ENCODE measurements around the gene CTIF.
"Not testable (repeated sequence)": the region's sequence is repeated elsewhere in the genome, so short reads cannot be mapped to it uniquely, and the experiment has no call there.

Gene CTIF

DNA sequence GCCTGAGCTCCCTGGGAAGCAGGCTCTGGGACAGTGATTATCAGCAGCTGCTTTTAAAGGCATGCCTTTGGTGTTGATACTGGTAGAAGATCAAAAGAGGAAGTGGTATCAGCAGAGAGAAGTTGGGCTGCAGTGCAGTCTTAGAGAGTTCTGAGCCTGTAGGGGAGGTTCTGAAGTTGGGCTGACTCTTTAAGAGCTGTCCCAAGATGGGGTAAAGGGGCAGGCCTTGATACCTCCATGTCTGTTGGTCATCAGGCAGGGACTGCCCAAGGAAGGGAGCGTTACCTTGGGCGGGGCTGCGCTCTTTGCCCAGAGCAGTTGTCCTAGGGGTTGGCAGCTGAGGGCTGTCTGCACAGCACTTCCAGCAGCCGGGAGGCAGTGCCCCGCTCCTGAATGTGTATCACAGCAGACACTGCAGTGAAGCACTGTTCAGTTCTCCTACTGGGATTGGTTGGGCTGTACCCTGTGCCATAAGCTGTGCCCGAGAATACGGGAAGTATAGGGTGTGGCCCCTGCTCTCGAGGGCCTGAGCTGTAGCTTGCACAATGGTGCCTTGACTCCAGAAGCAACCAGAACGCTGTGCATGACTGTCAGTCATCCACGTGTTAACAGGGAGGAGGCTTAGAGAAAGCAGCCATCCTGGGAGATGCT lies 177.0 kb downstream of the CTIF start:
- DNase-seq, result no peak

DNA sequence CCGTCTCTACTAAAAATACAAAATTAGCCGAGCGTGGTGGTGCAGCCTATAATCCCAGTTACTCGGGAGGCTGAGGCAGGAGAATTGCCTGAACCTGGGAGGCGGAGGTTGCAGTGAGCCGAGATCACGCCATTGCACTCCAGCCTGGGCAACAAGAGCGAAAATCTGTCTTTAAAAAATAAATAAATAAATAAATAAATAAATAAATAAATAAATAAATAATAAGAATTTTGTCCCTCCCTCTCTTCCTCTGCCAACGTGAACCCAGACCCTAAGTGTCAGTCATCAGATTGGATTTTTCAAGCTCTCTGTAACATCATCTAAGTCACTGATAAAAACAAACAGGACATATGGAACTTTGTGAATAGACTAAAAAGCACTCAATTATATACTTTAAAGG lies 178.4 kb downstream of the CTIF start:
- DNase-seq, result not testable (repeated sequence)

GRCh38 chr18:48718251-48718959 lies 179.6 kb downstream of the CTIF start:
- no peak for DNase-seq

DNA sequence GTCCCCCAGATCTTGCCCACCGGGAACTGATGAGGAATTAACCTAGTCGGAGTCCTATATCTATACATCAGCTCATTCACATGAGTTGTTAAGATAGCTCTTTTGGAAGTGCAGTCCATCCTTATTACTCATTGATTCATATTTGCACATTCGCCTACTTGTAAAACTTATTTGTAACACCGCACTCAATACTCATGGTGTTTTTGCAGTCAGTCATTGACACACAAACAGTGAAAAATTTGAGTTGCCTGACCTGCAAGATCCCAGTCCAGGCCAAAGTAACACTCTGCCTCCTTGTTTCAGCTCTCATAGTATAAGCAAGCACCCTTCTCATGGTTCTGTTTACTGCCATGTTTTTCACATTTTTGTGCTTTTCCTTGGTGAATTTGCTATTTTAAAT lies 180.6 kb downstream of the CTIF start:
- no peak for DNase-seq

DNA sequence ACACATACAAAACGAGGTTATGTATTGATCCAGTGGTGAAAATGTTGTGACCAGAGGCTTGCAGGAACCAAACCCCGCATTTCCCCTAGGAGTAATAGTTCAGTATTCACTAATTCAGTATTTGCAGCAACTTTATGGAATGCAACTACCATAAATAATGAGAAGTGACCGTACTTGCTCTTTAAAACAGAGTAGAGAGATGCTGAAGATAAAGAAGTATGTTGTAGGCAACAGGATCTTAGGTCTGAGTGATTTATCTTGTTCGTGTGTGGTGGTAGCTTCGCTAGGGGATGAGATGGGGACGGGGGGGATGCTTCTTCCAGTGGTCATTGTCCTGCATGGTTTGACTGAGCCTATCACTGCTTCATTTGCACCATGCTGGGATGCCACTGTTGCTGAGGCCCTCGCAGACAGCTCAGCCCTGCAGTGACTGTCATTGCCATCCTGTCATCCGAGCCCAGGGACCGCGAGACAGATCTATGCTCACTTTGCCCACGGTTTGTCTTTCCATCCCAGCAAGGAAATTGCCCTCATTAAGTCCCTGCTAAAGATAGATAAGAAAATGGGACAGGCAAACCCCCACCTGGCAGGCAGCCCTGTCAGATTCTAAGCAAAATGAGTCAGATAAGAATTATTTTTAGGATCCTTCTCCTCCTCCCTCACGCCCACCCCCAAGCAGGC lies 181.3 kb downstream of the CTIF start:
- no peak for DNase-seq

DNA sequence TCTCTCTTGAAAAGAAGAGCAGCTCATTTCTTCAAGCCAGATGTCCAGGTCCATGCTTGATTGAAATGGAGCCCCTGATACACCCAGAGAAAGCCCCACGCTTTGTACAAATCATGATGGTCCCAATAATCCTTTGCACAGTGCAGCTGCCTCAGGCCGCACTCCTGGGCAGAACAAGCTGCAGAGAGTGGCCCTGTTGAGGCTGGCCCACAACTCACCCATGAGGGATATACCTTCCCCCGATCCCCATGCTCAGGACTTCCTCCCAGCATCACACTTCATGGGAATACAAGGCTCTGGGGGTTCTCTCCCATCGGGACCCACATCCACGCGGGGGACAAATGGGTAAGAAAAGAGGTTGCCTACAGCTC lies 181.8 kb downstream of the CTIF start:
- DNase-seq, result no peak

GRCh38 chr18:48721312-48721711 lies 182.5 kb downstream of the CTIF start:
- DNase-seq, result no peak

DNA sequence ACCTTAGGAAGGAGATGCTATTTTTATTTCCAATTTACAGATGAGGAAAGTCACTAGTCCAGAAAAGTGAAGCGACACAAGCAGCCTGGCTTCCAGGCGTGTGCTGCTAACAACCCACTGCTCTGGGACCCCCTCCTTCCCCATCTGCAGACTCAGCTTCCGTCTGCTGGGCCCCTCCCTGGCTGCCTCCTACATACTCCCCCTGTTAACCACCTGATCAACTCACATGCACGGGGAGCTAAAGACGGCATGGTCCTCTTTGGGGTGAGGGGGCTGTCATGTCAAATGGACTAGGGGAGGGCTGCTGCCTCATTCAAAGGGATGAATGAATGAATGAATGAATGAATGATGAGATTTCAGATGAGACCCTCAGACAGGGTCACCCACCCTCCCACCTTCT lies 184.2 kb downstream of the CTIF start:
- no peak for DNase-seq

DNA sequence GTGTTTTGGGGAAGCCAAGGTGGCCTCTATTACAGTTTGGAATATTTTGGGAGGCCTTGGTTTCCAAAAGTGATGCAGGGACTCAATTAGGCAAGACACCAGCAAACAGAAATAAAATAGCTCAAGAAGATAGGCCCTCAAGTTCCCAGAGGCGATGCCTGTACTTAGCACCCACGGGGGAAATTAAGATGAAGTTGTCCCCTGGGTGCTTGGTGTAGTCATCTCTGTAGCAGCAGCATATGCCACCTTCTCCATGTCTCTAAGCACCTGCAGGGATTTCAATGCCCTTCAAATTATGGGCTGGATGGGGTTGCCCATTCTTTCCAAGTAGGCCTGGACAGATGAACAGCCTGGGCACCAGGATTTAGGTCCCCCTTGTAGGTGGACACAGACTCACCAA lies 185.0 kb downstream of the CTIF start:
- no peak for DNase-seq

DNA sequence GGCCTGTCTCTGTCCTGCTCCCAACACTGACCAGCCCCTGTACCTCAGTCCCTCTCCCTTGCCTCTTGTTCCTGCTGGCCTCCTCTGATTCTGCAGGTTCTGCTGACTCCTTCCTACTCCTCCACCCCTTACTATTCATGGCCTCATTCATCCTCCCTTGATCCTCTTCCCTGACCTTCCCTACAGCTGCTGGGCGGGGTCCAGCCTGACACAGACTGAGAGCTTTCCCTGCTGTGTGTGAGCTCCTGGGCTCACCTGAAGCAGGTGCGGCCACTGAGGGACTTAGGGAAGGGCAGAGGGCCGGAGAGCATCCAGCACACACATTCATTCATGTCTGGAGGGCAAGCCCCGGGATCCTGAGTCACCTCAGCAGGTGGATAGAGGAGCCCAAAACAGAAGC lies 185.6 kb downstream of the CTIF start:
- no peak for DNase-seq

DNA sequence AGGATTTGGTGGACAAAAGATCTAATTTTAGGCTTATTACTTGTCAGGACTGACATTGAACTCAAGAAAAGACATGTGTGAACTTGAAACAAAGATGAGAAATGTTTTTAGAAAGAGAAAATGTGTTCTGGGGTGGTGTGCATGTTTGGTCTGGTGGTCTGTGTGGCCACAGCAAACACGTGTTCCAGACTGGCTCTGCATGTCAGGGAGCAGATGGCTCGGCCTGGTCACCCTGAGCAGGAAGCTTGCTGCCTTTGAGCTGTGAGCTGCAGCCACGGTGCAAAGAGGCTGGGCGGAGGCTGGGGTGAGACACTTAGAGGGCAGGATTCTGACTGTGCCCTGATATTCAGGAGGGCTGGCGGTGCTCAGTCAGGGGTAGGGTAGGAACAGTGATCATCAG lies 186.1 kb downstream of the CTIF start:
- no peak for DNase-seq

DNA sequence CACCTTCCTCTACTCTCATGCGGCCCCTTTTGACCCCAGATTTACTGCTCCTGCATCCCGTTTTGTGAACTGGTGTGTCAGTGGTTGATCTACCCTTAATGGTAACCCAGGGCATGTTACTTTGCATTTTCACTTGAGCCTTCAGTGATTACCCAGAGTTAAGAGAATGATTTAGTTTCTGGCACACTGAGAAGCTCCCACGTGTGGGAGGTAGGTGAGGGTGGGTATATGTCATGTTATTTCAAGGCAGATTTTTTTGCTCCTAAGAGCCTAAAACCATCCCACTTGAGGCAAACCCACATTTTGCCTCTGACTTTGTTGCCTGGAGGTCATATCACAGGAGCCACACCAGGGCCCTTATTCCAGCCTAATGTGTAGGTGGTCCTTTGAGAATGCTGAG lies 186.7 kb downstream of the CTIF start:
- no peak for DNase-seq

GRCh38 chr18:48727681-48728080 lies 188.8 kb downstream of the CTIF start:
- DNase-seq, result no peak

- DNase-seq, result no peak
These were observed 189.5 kb downstream of the CTIF start for GRCh38 chr18:48728204-48728833.

GRCh38 chr18:48729404-48729803 lies 190.6 kb downstream of the CTIF start:
- no peak for DNase-seq

- no peak for DNase-seq
These were observed 191.2 kb downstream of the CTIF start for GRCh38 chr18:48730010-48730409.

DNA sequence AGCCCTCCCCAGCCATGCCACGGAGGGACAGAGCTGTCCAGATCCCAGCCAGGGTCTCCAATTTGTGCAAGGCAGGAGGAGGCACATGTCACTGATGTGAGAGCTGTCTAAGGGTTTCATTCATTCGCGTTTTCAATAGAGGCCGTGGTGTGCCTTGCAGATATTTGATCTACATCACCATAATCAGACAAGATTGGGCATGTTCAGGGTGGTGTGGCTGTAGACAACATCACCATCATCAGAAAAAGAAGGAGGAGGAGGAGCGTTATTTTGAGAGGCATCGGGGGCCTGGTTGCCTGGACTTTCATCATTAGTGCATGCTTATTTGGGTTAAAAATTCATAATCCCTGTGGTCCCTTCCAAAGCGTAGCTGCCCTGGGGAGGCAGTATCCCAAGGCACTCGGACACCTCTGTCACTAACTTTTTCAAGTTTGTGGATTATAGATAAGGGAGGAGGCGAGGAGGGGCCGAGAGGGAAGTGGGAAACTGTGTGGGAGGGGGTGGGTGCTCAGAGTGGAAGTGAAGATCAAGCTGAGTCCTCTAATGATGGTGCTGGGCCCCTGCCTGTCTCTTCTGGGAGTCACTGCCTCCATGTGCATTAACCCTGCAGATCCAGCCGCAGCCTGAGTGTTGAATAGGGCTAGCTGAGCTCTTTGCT lies 194.1 kb downstream of the CTIF start:
- no peak for DNase-seq

DNA sequence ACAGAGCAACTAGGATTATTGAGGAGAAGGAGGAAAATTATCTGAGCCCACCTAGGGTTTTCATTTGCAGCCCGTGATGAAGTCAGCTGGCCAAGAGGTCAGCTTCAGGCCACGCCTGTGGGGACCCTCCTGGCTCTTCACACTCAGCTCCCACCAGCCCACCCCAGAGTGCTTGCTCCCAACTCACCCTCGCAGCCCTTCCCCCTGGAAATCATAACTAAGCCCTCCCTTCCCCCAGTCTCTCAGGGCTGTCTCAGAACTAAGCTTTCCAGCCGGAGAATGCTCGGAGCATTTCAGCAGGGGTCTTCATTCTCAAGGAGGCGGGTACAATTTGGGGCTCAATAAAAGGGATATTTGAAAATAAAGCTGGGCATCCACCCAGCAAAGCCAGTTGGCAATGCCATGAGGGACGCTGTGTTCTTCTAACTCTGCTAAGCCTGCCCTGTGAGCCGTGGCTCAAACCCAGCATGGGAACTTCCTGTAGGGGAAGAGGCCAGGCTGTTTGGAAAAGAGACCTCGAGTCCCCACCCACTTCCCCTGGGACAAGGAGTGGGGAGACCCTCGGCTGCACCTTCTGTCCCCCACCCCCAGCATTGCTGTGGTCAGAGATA lies 194.9 kb downstream of the CTIF start:
- no peak for DNase-seq

DNA sequence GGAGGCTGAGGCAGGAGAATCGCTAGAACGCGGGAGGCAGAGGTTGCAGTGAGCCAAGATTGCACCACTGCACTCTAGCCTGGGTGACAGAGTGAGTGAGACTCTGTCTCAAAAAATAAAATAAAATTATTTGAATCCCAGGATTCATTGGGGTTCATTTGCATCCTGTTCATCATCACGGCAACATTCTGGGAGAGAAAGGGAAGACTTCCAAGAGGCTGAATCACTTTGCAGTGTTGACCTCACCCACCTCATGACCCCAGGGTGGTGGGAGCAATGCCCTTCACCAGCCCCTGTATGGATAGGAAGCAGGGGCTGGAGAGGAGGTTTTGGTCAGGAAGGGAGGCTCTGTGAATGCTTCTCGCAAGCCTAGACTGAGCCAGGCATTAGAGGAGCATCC lies 195.6 kb downstream of the CTIF start:
- DNase-seq, result no peak

DNA sequence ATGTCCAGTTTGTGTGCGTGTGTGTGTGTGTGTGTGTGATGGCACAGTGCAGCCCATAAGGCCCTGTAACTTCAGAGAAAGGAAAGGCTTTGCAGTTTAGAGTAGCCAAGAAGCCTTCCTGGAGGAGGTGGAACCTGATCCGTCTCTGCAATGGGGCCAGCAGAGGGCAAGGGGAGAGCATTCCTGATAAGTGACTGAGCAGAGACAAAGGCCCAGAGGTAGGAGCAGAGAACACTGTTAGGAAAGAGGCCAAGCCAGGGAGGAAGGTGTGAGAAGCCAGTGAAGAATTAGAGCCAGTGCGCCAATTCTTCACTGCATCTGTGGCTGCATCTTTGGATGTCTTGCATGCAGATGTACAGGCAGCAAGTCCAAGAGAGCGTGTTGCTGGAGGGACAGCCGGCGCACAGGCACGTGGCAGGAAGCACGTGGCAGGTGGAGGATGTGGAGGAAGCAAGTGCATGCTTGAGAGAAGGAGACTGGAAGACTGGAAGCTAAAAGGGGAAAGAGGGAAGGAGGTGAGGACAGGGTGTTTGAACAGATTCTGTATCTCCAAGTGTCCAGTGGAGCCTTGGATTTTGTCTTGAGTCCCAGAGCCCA lies 196.3 kb downstream of the CTIF start:
- DNase-seq, result no peak

DNA sequence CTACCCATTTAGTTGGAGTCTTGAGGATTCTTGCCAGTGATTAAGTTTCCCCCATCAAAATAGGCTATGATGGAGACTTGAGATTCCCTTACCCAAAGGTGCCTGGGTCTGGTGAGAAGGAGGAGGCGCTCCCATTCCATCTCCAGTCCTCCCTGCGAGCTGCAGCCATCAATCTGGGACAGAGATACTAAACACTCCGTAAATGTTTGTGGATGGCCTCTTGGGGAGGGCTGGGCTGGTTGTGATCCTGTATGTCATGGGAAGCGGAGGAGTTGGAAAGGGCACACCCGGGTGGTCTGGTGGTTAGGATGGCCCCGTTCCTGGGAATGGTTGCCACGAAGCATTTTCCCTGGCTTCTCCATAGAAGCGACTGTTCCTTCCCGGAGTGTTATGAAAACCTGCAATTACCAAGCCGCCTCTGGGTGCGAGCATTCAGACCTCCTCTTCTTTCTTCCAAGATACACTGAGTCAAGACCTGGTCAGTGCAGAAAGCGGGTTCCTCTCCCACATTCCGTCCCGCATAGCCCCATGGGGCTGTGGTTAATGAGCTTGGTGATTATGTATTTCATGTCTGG lies 196.9 kb downstream of the CTIF start:
- no peak for DNase-seq

Data from stimulated activated CD4-positive, alpha-beta T cell treated with anti-CD3 and anti-CD28 coated beads, Interleukin-4, amount 100 ng/mL, for 1 hour (primary cell).